ENCODE measurements around the gene LYSMD2. TPM values are rescaled to one million over a fixed set of nuclear protein-coding genes. Genes with fewer than 3 reads are reported as not detected.

LYSMD2 gene
- total and polyA plus RNA-seq, 9 donors, result 8.9 to 16.4 (median 13.4) TPM

- intact Hi-C loops (cut with DNase I), result no loop called here
- TF ChIP-seq EP300 (IDR thresholded peaks at IDR 0.05) (no peak), POLR2A (IDR thresholded peaks at IDR 0.05) (no peak), CTCF (IDR thresholded peaks at IDR 0.05) (no peak)
- H3K27ac ChIP-seq, result no peak overlapping the region
- no peaks in the 10 kb centered on the region for H3K4me1 ChIP-seq (ENCODE audit: insufficient read depth)
- no peaks in the 10 kb centered on the region for H3K9me3 ChIP-seq
- H3K4me3 ChIP-seq, result no peak overlapping the region
- no peaks in the 10 kb centered on the region for H3K36me3 ChIP-seq
- 92 to 100% (median 94%) methylated on average over 1 of the region's 1 CpG for WGBS, 3 donors
- H3K27me3 ChIP-seq, result no peaks in the 10 kb centered on the region
- no peak for DNase-seq
These were observed 60.4 kb downstream of the LYSMD2 start for GRCh38 chr15:51677021-51677420.

GRCh38 chr15:51675234-51675633, 62.2 kb downstream of the LYSMD2 start:
- Histone ChIP-seq H3K4me3 (no peak overlapping the region), H3K27me3 (no peaks in the 10 kb centered on the region), H3K27ac (no peak overlapping the region), H3K4me1 (ENCODE audit: insufficient read depth) (no peaks in the 10 kb centered on the region), H3K9me3 (no peaks in the 10 kb centered on the region), H3K36me3 (no peaks in the 10 kb centered on the region)
- intact Hi-C loops (cut with DNase I), result no loop called here
- 25 to 35% (median 33%) methylated on average over 1 of the region's 1 CpG for WGBS, 3 donors
- no peak for DNase-seq
- TF ChIP-seq POLR2A (IDR thresholded peaks at IDR 0.05), result no peak
- no peak for TF ChIP-seq CTCF (IDR thresholded peaks at IDR 0.05)
- no peak for TF ChIP-seq EP300 (IDR thresholded peaks at IDR 0.05)

Other genes with a start within 250 kb of the LYSMD2 start
- 10 to 100 TPM; 12.1 to 28.5 (median 16.1) TPM for gene DMXL2, start 114.9 kb downstream of the LYSMD2 start, total RNA-seq
- 10 to 100 TPM in 1 of 2 donors, 1 to 10 TPM in 1; 9.1 to 17.6 TPM for gene DMXL2, start 114.9 kb downstream of the LYSMD2 start, polyA plus RNA-seq
- gene SCG3, start 56.2 kb downstream of the LYSMD2 start, total RNA-seq, result under 1 TPM in 3 of 7 donors, not detected in 4; 0.08 to 0.46 (median 0.27) TPM
- under 1 TPM; 0.11 to 0.37 TPM for gene SCG3, start 56.2 kb downstream of the LYSMD2 start, polyA plus RNA-seq
- 10 to 100 TPM; 11.5 to 15.7 (median 12.6) TPM for gene TMOD2, start 13.9 kb upstream of the LYSMD2 start, total RNA-seq
- 10 to 100 TPM in 1 of 2 donors, 1 to 10 TPM in 1; 3.4 to 10.4 TPM for gene TMOD2, start 13.9 kb upstream of the LYSMD2 start, polyA plus RNA-seq
- gene TMOD3, start 92.0 kb upstream of the LYSMD2 start, total RNA-seq, result 10 to 100 TPM; 13.6 to 35.5 (median 29.3) TPM
- 10 to 100 TPM in 1 of 2 donors, 1 to 10 TPM in 1; 9.4 to 24.1 TPM for gene TMOD3, start 92.0 kb upstream of the LYSMD2 start, polyA plus RNA-seq
- gene LEO1, start 234.1 kb upstream of the LYSMD2 start, total RNA-seq, result 10 to 100 TPM in 3 of 7 donors, 1 to 10 TPM in 4; 6.8 to 12.4 (median 9.6) TPM
- gene LEO1, start 234.1 kb upstream of the LYSMD2 start, polyA plus RNA-seq, result 10 to 100 TPM in 1 of 2 donors, 1 to 10 TPM in 1; 8.0 to 22.5 TPM